Hepatocyte (in vitro differentiated cells): ENCODE data around the gene STK11.

ENCODE experiments used
- EZH2phosphoT487 ChIP-seq: fragments of 200-600 bp; sonication (generic); IDR thresholded peaks from one replicate; pipeline ENCODE4 v1.6.1; 2018; ENCODE audit warnings: antibody characterized with exemption, mild to moderate bottlenecking, low read depth, moderate library complexity; ENCODE audit not compliant: unreplicated experiment, severe bottlenecking
- TF ChIP-seq, protein P1 (sequence below): fragments of 200-600 bp; sonication (generic); IDR thresholded peaks from 2 replicates; pipeline ENCODE4 v1.5.1; 2016; ENCODE audit warnings: antibody characterized with exemption, mild to moderate bottlenecking; ENCODE audit not compliant: poor library complexity

- TF ChIP-seq, protein P1, sequence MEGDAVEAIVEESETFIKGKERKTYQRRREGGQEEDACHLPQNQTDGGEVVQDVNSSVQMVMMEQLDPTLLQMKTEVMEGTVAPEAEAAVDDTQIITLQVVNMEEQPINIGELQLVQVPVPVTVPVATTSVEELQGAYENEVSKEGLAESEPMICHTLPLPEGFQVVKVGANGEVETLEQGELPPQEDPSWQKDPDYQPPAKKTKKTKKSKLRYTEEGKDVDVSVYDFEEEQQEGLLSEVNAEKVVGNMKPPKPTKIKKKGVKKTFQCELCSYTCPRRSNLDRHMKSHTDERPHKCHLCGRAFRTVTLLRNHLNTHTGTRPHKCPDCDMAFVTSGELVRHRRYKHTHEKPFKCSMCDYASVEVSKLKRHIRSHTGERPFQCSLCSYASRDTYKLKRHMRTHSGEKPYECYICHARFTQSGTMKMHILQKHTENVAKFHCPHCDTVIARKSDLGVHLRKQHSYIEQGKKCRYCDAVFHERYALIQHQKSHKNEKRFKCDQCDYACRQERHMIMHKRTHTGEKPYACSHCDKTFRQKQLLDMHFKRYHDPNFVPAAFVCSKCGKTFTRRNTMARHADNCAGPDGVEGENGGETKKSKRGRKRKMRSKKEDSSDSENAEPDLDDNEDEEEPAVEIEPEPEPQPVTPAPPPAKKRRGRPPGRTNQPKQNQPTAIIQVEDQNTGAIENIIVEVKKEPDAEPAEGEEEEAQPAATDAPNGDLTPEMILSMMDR: no peak
- TF ChIP-seq EZH2phosphoT487: no peak
These were observed 71.0 kb downstream of the STK11 start for GRCh38 chr19:1276628-1277022.
